SHP77 (cell line): ENCODE results near the gene TMEM169.
"Not testable (repeated sequence)": the region's sequence is repeated elsewhere in the genome, so short reads cannot be mapped to it uniquely, and the experiment has no call there.

Experiments used
- DNase-seq, 2 experiments: peaks; one replicate each; lab custom pipeline; 2025; lab: John Stamatoyannopoulos, UW

TMEM169 gene

GRCh38 chr2:216131175-216131926 is 49.6 kb downstream of the TMEM169 start:
- DNase-seq = no peak

- no peak for DNase-seq
Measured at GRCh38 chr2:216132585-216132984, 50.9 kb downstream of the TMEM169 start.

GRCh38 chr2:216133397-216133796 is 51.7 kb downstream of the TMEM169 start:
- DNase-seq = no peak

- no peak for DNase-seq
Measured at GRCh38 chr2:216134958-216135541, 53.3 kb downstream of the TMEM169 start.

GRCh38 chr2:216139884-216140283 is 58.2 kb downstream of the TMEM169 start:
- peak in 1 of 2 experiments; percentile 28 for DNase-seq

- not testable (repeated sequence) for DNase-seq
Measured at GRCh38 chr2:216141516-216141915, 59.8 kb downstream of the TMEM169 start.

- DNase-seq = no peak
Measured at GRCh38 chr2:216142540-216142939, 60.8 kb downstream of the TMEM169 start.

- DNase-seq = no peak
Measured at GRCh38 chr2:216144372-216144771, 62.7 kb downstream of the TMEM169 start.

GRCh38 chr2:216144857-216145256 is 63.1 kb downstream of the TMEM169 start:
- no peak for DNase-seq

GRCh38 chr2:216146573-216146972 is 64.9 kb downstream of the TMEM169 start:
- DNase-seq = no peak

GRCh38 chr2:216147172-216148131 is 65.7 kb downstream of the TMEM169 start:
- no peak for DNase-seq

GRCh38 chr2:216148983-216149382 is 67.3 kb downstream of the TMEM169 start:
- no peak for DNase-seq

GRCh38 chr2:216149741-216150140 is 68.0 kb downstream of the TMEM169 start:
- DNase-seq = no peak

- no peak for DNase-seq
Measured at GRCh38 chr2:216151313-216152025, 69.8 kb downstream of the TMEM169 start.
